ENCODE data around the gene MAML2.

The MAML2 gene

DNA sequence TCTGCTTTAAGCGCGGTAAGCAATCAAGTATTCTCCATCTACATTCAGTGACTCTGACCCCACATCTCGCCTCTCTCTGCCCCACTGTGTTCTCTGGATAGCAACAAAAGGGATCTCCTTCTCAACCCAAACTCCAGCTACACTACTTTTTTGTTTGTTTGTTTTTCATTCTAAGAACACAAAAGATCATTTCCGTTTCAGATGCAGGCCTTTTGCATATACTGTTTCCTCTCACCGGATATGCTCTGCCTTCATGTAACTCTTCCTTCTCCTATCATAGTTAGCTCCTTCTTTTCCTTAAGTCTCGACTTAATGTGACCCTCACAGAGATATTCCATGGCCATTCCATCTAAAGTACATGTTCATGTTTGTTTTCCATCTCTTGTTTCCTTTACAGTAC lies 239.3 kb downstream of the MAML2 start:
- Histone ChIP-seq H3K27ac (ENCODE audit: low read depth in 2 of 2, low read length in 2 of 2) (no peak overlapping the region), H3K4me1 (ENCODE audit: control insufficient read depth in 2 of 2, insufficient read depth in 2 of 2, low read length in 2 of 2) (peaks cover 3 to 4% of the 10 kb centered on the region in 2 donors), H3K9ac (ENCODE audit: low read depth in 1 of 2, low read length in 2 of 2) (no peak overlapping the region), H3K9me3 (ENCODE audit: control insufficient read depth in 2 of 2, low read length in 2 of 2) (no peaks in the 10 kb centered on the region), H3K36me3 (ENCODE audit: control insufficient read depth in 2 of 2, insufficient read depth in 2 of 2, low read length in 2 of 2) (no peaks in the 10 kb centered on the region), H3K4me3 (ENCODE audit: low read length in 2 of 2) (no peak overlapping the region), H3K27me3 (ENCODE audit: control insufficient read depth in 2 of 2, insufficient read depth in 2 of 2, low read length in 2 of 2) (no peaks in the 10 kb centered on the region)

DNA sequence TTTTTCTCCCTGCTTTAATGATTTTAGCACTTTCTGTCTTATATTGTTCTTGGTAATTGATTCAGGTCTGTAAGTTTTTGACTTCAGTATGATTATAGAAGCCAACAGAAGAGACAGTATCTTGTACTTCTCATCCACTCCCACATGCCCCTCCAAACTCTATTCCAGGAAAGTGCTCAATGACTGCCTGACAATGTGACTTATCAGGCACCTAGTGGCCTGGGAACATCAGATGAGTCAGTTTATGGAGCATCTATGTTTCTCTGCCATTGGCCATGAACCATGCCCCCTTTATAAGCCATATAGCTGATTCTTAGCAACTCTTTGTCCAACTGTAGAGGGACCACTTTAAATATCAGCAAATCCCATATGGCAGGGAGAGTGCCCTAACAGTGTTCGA lies 239.9 kb downstream of the MAML2 start:
- H3K4me3 ChIP-seq (ENCODE audit: low read length in 2 of 2) = no peak overlapping the region
- H3K27ac ChIP-seq (ENCODE audit: low read depth in 2 of 2, low read length in 2 of 2) = no peak overlapping the region
- H3K9me3 ChIP-seq (ENCODE audit: control insufficient read depth in 2 of 2, low read length in 2 of 2) = no peaks in the 10 kb centered on the region
- no peaks in the 10 kb centered on the region for H3K36me3 ChIP-seq (ENCODE audit: control insufficient read depth in 2 of 2, insufficient read depth in 2 of 2, low read length in 2 of 2)
- no peaks in the 10 kb centered on the region for H3K27me3 ChIP-seq (ENCODE audit: control insufficient read depth in 2 of 2, insufficient read depth in 2 of 2, low read length in 2 of 2)
- H3K9ac ChIP-seq (ENCODE audit: low read depth in 1 of 2, low read length in 2 of 2) = no peak overlapping the region
- H3K4me1 ChIP-seq (ENCODE audit: control insufficient read depth in 2 of 2, insufficient read depth in 2 of 2, low read length in 2 of 2) = peaks cover 9 to 10% of the 10 kb centered on the region in 2 donors

DNA sequence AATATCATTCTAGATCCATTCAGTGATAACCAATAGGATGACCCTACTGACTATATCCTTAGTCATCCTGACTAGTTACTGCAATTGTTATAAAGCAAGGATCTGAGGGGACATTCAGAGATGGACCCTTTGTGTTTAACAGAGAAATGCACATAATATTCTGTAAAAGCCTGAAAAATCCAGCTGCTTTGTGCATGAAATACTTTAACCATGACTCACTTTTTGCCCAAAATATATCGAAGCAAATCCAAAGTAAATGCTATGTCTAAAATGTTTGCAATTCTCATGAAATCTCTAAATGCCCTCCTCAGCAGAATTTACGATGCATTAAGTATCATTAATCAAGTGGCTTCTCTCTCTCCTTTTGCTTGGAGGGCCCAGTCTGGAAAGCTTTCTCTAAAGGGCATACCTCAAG lies 240.3 kb downstream of the MAML2 start:
- no peak overlapping the region for H3K9ac ChIP-seq (ENCODE audit: low read depth in 1 of 2, low read length in 2 of 2)
- H3K4me1 ChIP-seq (ENCODE audit: control insufficient read depth in 2 of 2, insufficient read depth in 2 of 2, low read length in 2 of 2) = peaks cover 12 to 13% of the 10 kb centered on the region in 2 donors
- no peak overlapping the region for H3K4me3 ChIP-seq (ENCODE audit: low read length in 2 of 2)
- H3K9me3 ChIP-seq (ENCODE audit: control insufficient read depth in 2 of 2, low read length in 2 of 2) = no peaks in the 10 kb centered on the region
- H3K27ac ChIP-seq (ENCODE audit: low read depth in 2 of 2, low read length in 2 of 2) = no peak overlapping the region
- H3K36me3 ChIP-seq (ENCODE audit: control insufficient read depth in 2 of 2, insufficient read depth in 2 of 2, low read length in 2 of 2) = no peaks in the 10 kb centered on the region
- H3K27me3 ChIP-seq (ENCODE audit: control insufficient read depth in 2 of 2, insufficient read depth in 2 of 2, low read length in 2 of 2) = no peaks in the 10 kb centered on the region

DNA sequence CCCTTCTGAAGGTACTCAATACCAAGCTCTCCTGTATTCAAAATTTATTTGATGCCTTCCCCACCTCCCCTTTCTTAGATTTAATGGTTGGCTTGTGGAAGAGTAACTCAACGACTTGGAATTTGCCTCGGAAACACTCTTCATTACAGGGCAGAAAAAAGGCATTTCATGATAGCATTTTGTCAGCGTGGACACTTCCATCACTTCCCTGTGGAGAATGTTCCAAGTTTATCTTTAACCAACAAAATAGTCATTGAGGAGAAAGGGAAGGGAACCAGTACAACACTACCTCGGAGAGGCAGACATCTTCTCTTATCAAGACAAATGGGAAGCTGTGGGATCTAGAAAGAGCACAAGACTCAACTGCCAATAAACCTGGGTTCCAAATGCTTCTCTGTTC lies 241.8 kb downstream of the MAML2 start:
- Histone ChIP-seq H3K9ac (ENCODE audit: low read depth in 1 of 2, low read length in 2 of 2) (no peak overlapping the region), H3K27me3 (ENCODE audit: control insufficient read depth in 2 of 2, insufficient read depth in 2 of 2, low read length in 2 of 2) (no peaks in the 10 kb centered on the region), H3K4me3 (ENCODE audit: low read length in 2 of 2) (no peak overlapping the region), H3K36me3 (ENCODE audit: control insufficient read depth in 2 of 2, insufficient read depth in 2 of 2, low read length in 2 of 2) (no peaks in the 10 kb centered on the region), H3K9me3 (ENCODE audit: control insufficient read depth in 2 of 2, low read length in 2 of 2) (no peaks in the 10 kb centered on the region), H3K27ac (ENCODE audit: low read depth in 2 of 2, low read length in 2 of 2) (no peak overlapping the region), H3K4me1 (ENCODE audit: control insufficient read depth in 2 of 2, insufficient read depth in 2 of 2, low read length in 2 of 2) (peaks cover 18 to 24% of the 10 kb centered on the region in 2 donors)

DNA sequence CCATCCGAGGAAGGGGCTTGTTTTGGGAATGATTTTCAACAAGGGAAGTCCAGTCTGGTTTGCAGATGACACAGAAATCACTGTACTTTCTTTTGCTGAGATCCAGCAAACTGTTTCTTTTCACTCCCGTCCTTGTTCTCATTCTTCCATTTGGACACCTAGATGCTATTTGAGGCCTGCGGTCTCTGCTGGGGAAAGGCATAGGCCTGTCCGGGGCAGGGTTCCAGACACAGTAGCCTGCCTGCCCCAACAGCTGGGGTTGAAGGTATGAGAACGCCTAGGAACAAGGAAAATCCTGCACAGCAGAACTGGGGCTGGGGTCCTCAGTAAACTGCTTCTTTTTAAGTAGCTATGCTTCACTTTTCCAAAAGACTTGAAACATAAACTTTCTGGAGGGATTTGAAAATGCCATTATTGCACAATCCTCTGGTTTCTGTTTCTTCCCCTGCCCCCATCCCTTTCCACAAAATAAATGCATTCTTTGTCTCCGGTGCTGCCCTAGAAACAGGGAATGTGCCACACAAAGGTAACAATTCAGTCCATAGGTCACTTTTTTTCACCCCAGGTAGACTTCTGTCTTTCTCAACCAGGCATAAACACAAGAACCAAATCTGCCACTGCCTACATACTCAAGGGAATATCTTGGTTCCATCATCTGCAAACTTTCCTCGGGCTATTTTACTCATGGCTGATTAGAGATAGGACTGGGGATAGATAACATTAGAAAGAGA lies 244.3 kb downstream of the MAML2 start:
- H3K36me3 ChIP-seq (ENCODE audit: control insufficient read depth in 2 of 2, insufficient read depth in 2 of 2, low read length in 2 of 2) = no peaks in the 10 kb centered on the region
- no peak overlapping the region for H3K4me3 ChIP-seq (ENCODE audit: low read length in 2 of 2)
- H3K27me3 ChIP-seq (ENCODE audit: control insufficient read depth in 2 of 2, insufficient read depth in 2 of 2, low read length in 2 of 2) = no peaks in the 10 kb centered on the region
- H3K9me3 ChIP-seq (ENCODE audit: control insufficient read depth in 2 of 2, low read length in 2 of 2) = no peaks in the 10 kb centered on the region
- peak overlapping the region; percentile 52 to 54 for H3K27ac ChIP-seq (ENCODE audit: low read depth in 2 of 2, low read length in 2 of 2)
- H3K9ac ChIP-seq (ENCODE audit: low read depth in 1 of 2, low read length in 2 of 2) = no peak overlapping the region
- peaks cover 18 to 34% of the 10 kb centered on the region in 2 donors for H3K4me1 ChIP-seq (ENCODE audit: control insufficient read depth in 2 of 2, insufficient read depth in 2 of 2, low read length in 2 of 2)

DNA sequence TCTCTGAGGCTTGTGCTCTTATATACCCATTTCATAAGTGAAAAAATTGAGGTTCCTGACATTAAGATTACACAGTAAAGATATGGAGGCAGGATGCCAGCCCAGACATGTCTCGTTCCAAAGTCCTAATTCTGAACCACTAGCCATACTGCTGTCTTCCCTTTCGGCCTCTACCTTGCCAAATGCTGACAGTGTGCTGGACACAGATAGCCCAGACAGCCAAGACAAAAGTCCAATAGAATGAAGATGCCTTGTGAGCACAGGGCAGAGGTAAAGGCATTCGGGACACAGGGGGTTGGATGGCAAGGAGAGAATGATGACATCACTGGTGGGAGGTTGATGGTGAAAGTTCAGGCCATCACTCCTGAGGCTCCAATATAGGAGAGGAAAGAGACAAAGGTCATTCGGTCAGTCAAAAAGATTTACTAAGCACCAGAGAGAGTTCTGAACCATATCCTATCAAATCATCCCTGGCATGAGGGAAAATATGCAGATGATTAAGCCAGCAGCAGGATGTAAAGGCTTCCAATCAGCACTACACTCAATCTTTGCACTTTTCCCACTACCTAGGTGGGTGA lies 245.1 kb downstream of the MAML2 start:
- H3K4me1 ChIP-seq (ENCODE audit: control insufficient read depth in 2 of 2, insufficient read depth in 2 of 2, low read length in 2 of 2) = peaks cover 18 to 34% of the 10 kb centered on the region in 2 donors
- H3K4me3 ChIP-seq (ENCODE audit: low read length in 2 of 2) = no peak overlapping the region
- H3K27ac ChIP-seq (ENCODE audit: low read depth in 2 of 2, low read length in 2 of 2) = peak overlapping the region in 1 of 2 donors; percentile 52
- H3K27me3 ChIP-seq (ENCODE audit: control insufficient read depth in 2 of 2, insufficient read depth in 2 of 2, low read length in 2 of 2) = no peaks in the 10 kb centered on the region
- H3K9ac ChIP-seq (ENCODE audit: low read depth in 1 of 2, low read length in 2 of 2) = no peak overlapping the region
- peaks cover under 1 to 3% of the 10 kb centered on the region in 2 donors for H3K36me3 ChIP-seq (ENCODE audit: control insufficient read depth in 2 of 2, insufficient read depth in 2 of 2, low read length in 2 of 2)
- no peaks in the 10 kb centered on the region for H3K9me3 ChIP-seq (ENCODE audit: control insufficient read depth in 2 of 2, low read length in 2 of 2)

DNA sequence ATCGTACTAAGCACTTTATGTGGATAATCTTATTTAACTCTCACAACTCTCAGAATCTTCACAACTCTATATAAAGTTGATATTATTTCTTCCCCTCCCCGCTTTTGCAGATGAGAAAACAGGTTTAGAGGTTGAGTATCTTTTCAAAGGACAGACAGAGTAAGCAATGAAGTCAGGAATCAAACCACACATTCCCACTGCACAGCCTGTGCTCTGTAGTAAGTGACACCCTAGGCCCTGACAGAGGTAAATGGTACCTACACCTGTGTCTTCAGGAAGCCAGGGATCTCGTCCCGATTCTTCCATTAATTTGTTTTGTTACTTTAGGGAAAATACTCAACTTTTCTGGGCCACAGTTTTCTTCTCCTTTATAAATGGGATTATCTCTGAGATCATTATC lies 246.6 kb downstream of the MAML2 start:
- Histone ChIP-seq H3K36me3 (ENCODE audit: control insufficient read depth in 2 of 2, insufficient read depth in 2 of 2, low read length in 2 of 2) (peaks cover 14% of the 10 kb centered on the region in 2 donors), H3K9me3 (ENCODE audit: control insufficient read depth in 2 of 2, low read length in 2 of 2) (no peaks in the 10 kb centered on the region), H3K4me3 (ENCODE audit: low read length in 2 of 2) (no peak overlapping the region), H3K4me1 (ENCODE audit: control insufficient read depth in 2 of 2, insufficient read depth in 2 of 2, low read length in 2 of 2) (peaks cover 18 to 34% of the 10 kb centered on the region in 2 donors), H3K27ac (ENCODE audit: low read depth in 2 of 2, low read length in 2 of 2) (peak overlapping the region; percentile 56 to 58), H3K27me3 (ENCODE audit: control insufficient read depth in 2 of 2, insufficient read depth in 2 of 2, low read length in 2 of 2) (no peaks in the 10 kb centered on the region), H3K9ac (ENCODE audit: low read depth in 1 of 2, low read length in 2 of 2) (no peak overlapping the region)

DNA sequence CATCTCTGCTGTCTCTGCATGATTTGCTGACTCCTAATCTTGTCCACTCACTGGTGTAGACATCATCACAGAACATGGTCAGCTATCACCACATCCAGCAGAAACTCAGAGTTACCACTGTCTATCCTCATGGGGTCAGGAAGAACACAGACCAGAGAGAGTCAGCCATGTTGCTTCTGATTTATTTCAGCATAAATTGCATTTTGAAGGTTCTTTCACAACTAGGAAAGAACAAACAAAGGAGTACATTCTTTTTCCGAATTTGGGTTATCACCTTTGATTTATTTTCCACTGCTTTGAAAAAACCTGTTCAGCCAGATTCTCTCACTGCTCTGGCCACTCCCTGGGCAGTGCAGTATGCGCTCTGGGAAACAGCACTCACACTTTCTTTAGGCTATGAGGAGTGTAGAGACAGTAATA lies 247.1 kb downstream of the MAML2 start:
- Histone ChIP-seq H3K9ac (ENCODE audit: low read depth in 1 of 2, low read length in 2 of 2) (no peak overlapping the region), H3K9me3 (ENCODE audit: control insufficient read depth in 2 of 2, low read length in 2 of 2) (no peaks in the 10 kb centered on the region), H3K27ac (ENCODE audit: low read depth in 2 of 2, low read length in 2 of 2) (peak overlapping the region; percentile 43 to 56), H3K36me3 (ENCODE audit: control insufficient read depth in 2 of 2, insufficient read depth in 2 of 2, low read length in 2 of 2) (peaks cover 15 to 17% of the 10 kb centered on the region in 2 donors), H3K4me3 (ENCODE audit: low read length in 2 of 2) (no peak overlapping the region), H3K27me3 (ENCODE audit: control insufficient read depth in 2 of 2, insufficient read depth in 2 of 2, low read length in 2 of 2) (no peaks in the 10 kb centered on the region), H3K4me1 (ENCODE audit: control insufficient read depth in 2 of 2, insufficient read depth in 2 of 2, low read length in 2 of 2) (peaks cover 18 to 34% of the 10 kb centered on the region in 2 donors)

DNA sequence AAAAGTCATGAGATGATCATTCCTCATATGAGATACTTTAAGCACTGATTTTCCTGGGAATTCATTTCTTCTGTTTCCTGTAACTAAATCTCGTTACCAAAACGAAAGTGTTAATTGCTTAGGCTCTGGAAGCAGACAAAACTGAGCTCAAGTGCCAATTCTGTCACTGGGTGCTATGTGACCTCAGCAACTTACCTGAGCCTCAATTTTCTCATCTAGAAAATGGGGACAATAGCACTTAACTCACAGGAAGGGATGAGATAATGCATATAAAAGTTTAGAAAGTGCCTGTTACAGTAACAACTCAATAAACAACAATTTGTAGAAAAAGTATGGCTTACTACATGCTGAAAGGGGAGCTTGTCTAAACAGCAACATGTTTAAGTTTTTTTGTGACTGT lies 248.8 kb downstream of the MAML2 start:
- Histone ChIP-seq H3K9me3 (ENCODE audit: control insufficient read depth in 2 of 2, low read length in 2 of 2) (no peaks in the 10 kb centered on the region), H3K36me3 (ENCODE audit: control insufficient read depth in 2 of 2, insufficient read depth in 2 of 2, low read length in 2 of 2) (peaks cover 15 to 19% of the 10 kb centered on the region in 2 donors), H3K4me3 (ENCODE audit: low read length in 2 of 2) (no peak overlapping the region), H3K9ac (ENCODE audit: low read depth in 1 of 2, low read length in 2 of 2) (no peak overlapping the region), H3K4me1 (ENCODE audit: control insufficient read depth in 2 of 2, insufficient read depth in 2 of 2, low read length in 2 of 2) (peaks cover 18 to 34% of the 10 kb centered on the region in 2 donors), H3K27me3 (ENCODE audit: control insufficient read depth in 2 of 2, insufficient read depth in 2 of 2, low read length in 2 of 2) (no peaks in the 10 kb centered on the region), H3K27ac (ENCODE audit: low read depth in 2 of 2, low read length in 2 of 2) (no peak overlapping the region)

DNA sequence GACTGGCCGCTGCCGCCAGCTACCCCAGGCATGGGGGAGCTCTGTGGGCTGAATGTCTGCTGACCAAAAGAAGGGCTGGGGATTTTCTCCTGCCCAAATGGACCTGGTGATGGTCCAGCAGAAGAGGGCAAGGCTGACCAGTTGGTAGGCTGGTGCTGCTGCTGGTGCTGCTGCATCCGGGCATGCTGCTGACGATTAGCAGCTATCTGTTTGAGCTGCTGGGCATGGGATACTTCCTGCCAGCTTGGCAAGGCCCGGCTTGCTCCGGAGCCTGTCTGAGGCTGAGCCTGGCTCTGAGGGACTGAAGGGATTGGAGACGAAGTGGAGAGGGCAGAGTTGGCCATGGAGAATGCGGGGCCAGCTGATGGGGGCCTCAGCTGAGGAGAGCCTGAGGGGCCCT lies 250.5 kb downstream of the MAML2 start:
- no peak overlapping the region for H3K27ac ChIP-seq (ENCODE audit: low read depth in 2 of 2, low read length in 2 of 2)

More for the DNA sequence above, 250.5 kb downstream of the MAML2 start:
- Histone ChIP-seq H3K36me3 (ENCODE audit: control insufficient read depth in 2 of 2, insufficient read depth in 2 of 2, low read length in 2 of 2) (peaks cover 15 to 19% of the 10 kb centered on the region in 2 donors), H3K4me3 (ENCODE audit: low read length in 2 of 2) (no peak overlapping the region), H3K4me1 (ENCODE audit: control insufficient read depth in 2 of 2, insufficient read depth in 2 of 2, low read length in 2 of 2) (peaks cover 7 to 21% of the 10 kb centered on the region in 2 donors), H3K27me3 (ENCODE audit: control insufficient read depth in 2 of 2, insufficient read depth in 2 of 2, low read length in 2 of 2) (no peaks in the 10 kb centered on the region), H3K9ac (ENCODE audit: low read depth in 1 of 2, low read length in 2 of 2) (no peak overlapping the region), H3K9me3 (ENCODE audit: control insufficient read depth in 2 of 2, low read length in 2 of 2) (no peaks in the 10 kb centered on the region)
